ENCODE results near the gene SNX27. TPM values are rescaled to one million over a fixed set of nuclear protein-coding genes. Genes with fewer than 3 reads are reported as not detected.

SNX27 gene
- total and polyA plus RNA-seq, 12 donors, result 6.0 to 46.7 (median 24.1) TPM

- TF ChIP-seq CTCF (IDR thresholded peaks at IDR 0.05) (no peak), POLR2A (IDR thresholded peaks at IDR 0.05) (no peak)
- Histone ChIP-seq H3K27me3 (no peaks in the 10 kb centered on the region), H3K36me3 (replicated peaks in 1 of 2) (no peaks in the 10 kb centered on the region), H3K4me3 (no peak overlapping the region), H3K4me1 (replicated peaks in 1 of 2) (peaks cover 12 to 18% of the 10 kb centered on the region in 2 donors), H3K9me3 (replicated peaks in 1 of 3) (no peaks in the 10 kb centered on the region), H3K27ac (peak overlapping the region in 1 of 5 donors; percentile 42)
- WGBS, 4 donors, result 46 to 64% (median 58%) methylated on average over 2 to 4 of the region's 4 CpGs
- intact Hi-C loops (cut with DNase I), result no loop called here
- DNase-seq, result no peak
These were observed 106.2 kb downstream of the SNX27 start for GRCh38 chr1:151718011-151718431.

- H3K9me3 ChIP-seq (replicated peaks in 1 of 3), result no peaks in the 10 kb centered on the region
- no peaks in the 10 kb centered on the region for H3K27me3 ChIP-seq
- H3K4me3 ChIP-seq, result no peak overlapping the region
- no peak overlapping the region for H3K27ac ChIP-seq
- no peak for DNase-seq
- 70 to 86% (median 83%) methylated on average over 4 of the region's 4 CpGs for WGBS, 4 donors
- intact Hi-C loops (cut with DNase I), result no loop called here
- peaks cover 12 to 18% of the 10 kb centered on the region in 2 donors for H3K4me1 ChIP-seq (replicated peaks in 1 of 2)
- TF ChIP-seq POLR2A (IDR thresholded peaks at IDR 0.05) (no peak), CTCF (IDR thresholded peaks at IDR 0.05) (no peak)
- H3K36me3 ChIP-seq (replicated peaks in 1 of 2), result no peaks in the 10 kb centered on the region
These were observed 106.8 kb downstream of the SNX27 start for GRCh38 chr1:151718666-151719065.

GRCh38 chr1:151720125-151720524 is 108.3 kb downstream of the SNX27 start:
- 10 to 25% (median 12%) methylated on average over 1 of the region's 1 CpG for WGBS, 4 donors
- H3K27me3 ChIP-seq, result no peaks in the 10 kb centered on the region
- peak overlapping the region in 2 of 5 donors; percentile 32 to 55 for H3K27ac ChIP-seq
- H3K4me3 ChIP-seq, result no peak overlapping the region
- peaks cover 12 to 22% of the 10 kb centered on the region in 2 donors for H3K4me1 ChIP-seq (replicated peaks in 1 of 2)
- TF ChIP-seq CTCF (IDR thresholded peaks at IDR 0.05), result no peak
- TF ChIP-seq POLR2A (IDR thresholded peaks at IDR 0.05), result no peak
- no peaks in the 10 kb centered on the region for H3K36me3 ChIP-seq (replicated peaks in 1 of 2)
- intact Hi-C loops (cut with DNase I), result no loop called here
- no peak for DNase-seq
- no peaks in the 10 kb centered on the region for H3K9me3 ChIP-seq (replicated peaks in 1 of 3)

DNA sequence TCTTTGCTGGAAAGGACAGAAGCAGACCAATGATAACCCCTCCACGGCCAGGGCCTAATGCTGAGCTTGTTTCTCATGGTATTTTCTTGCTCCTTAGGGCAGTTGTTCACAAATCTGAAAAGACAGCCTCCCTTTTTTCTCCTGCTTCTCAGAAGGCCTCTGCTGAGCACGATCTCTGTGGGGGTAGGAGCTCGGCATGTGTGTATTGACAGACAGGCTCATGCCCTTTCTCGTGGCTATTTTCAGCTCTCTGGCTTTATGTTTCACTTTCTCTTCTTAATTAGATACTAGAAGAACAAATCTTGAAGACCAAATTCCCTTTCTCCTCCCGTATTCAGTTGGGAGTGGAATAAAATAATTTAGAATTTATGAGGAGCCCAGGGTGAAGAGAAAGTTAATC is 108.7 kb downstream of the SNX27 start:
- intact Hi-C loops (cut with DNase I), result no loop called here
- WGBS, 4 donors, result 12 to 17% (median 12%) methylated on average over 5 of the region's 5 CpGs
- no peaks in the 10 kb centered on the region for H3K27me3 ChIP-seq
- peak overlapping the region in 2 of 5 donors; percentile 32 to 55 for H3K27ac ChIP-seq
- peak overlapping the region in 1 of 4 donors; percentile 68 for H3K4me3 ChIP-seq
- no peaks in the 10 kb centered on the region for H3K36me3 ChIP-seq (replicated peaks in 1 of 2)
- TF ChIP-seq POLR2A (IDR thresholded peaks at IDR 0.05), result no peak
- no peak for TF ChIP-seq CTCF (IDR thresholded peaks at IDR 0.05)
- no peaks in the 10 kb centered on the region for H3K9me3 ChIP-seq (replicated peaks in 1 of 3)
- H3K4me1 ChIP-seq (replicated peaks in 1 of 2), result peaks cover 12 to 22% of the 10 kb centered on the region in 2 donors
- DNase-seq, result peak in 1 of 7 donors; percentile 18
